Stimulated activated naive B cell treated with anti-CD40 and anti-IgM and Interleukin-4, amounts not matched to agents 10 μg/mL and 1 μg/mL and 100 μg/mL, for 72 hours (primary cell): ENCODE data around the gene PANX2.
A peak's percentile ranks its signal among the peaks of the same experiment; 100 is the strongest.
"Not testable (repeated sequence)": the region's sequence is repeated elsewhere in the genome, so short reads cannot be mapped to it uniquely, and the experiment has no call there.

Experiments
- ATAC-seq, 2 donors: fragments of 150-1000 bp; cut with Tn5 transposase; replicated peaks; 2 replicates each; pipeline ENCODE4 v1.10.0; 2021; ENCODE audit warnings: moderate library complexity in 1 of 2
- DNase-seq: peaks from one replicate; pipeline ENCODE4 v3.0.0; 2021
- H3K27ac Mint-ChIP-seq: one replicate; pipeline ENCODE4 v1.8.0; 2022; ENCODE audit warnings: mild to moderate bottlenecking, mixed read lengths
- H3K27me3 Mint-ChIP-seq, 2 donors: one replicate each; pipeline ENCODE4 v1.8.0; 2022; ENCODE audit warnings: mixed read lengths in 2 of 2
- H3K36me3 Mint-ChIP-seq, 2 donors: one replicate each; pipeline ENCODE4 v1.8.0; 2022; ENCODE audit warnings: mixed read lengths in 2 of 2, mild to moderate bottlenecking in 1 of 2
- H3K4me1 Mint-ChIP-seq, 2 donors: one replicate each; pipeline ENCODE4 v1.8.0; 2022; ENCODE audit warnings: mixed read lengths in 2 of 2, mild to moderate bottlenecking in 1 of 2
- H3K4me3 Mint-ChIP-seq, 2 donors: one replicate each; pipeline ENCODE4 v1.8.0; 2022; ENCODE audit warnings: mild to moderate bottlenecking in 2 of 2, mixed read lengths in 2 of 2, moderate library complexity in 1 of 2
- H3K9me3 Mint-ChIP-seq, 2 donors: one replicate each; pipeline ENCODE4 v1.8.0; 2022; ENCODE audit warnings: mixed read lengths in 2 of 2, mild to moderate bottlenecking in 1 of 2

Gene PANX2, protein sequence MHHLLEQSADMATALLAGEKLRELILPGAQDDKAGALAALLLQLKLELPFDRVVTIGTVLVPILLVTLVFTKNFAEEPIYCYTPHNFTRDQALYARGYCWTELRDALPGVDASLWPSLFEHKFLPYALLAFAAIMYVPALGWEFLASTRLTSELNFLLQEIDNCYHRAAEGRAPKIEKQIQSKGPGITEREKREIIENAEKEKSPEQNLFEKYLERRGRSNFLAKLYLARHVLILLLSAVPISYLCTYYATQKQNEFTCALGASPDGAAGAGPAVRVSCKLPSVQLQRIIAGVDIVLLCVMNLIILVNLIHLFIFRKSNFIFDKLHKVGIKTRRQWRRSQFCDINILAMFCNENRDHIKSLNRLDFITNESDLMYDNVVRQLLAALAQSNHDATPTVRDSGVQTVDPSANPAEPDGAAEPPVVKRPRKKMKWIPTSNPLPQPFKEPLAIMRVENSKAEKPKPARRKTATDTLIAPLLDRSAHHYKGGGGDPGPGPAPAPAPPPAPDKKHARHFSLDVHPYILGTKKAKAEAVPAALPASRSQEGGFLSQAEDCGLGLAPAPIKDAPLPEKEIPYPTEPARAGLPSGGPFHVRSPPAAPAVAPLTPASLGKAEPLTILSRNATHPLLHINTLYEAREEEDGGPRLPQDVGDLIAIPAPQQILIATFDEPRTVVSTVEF

DNA sequence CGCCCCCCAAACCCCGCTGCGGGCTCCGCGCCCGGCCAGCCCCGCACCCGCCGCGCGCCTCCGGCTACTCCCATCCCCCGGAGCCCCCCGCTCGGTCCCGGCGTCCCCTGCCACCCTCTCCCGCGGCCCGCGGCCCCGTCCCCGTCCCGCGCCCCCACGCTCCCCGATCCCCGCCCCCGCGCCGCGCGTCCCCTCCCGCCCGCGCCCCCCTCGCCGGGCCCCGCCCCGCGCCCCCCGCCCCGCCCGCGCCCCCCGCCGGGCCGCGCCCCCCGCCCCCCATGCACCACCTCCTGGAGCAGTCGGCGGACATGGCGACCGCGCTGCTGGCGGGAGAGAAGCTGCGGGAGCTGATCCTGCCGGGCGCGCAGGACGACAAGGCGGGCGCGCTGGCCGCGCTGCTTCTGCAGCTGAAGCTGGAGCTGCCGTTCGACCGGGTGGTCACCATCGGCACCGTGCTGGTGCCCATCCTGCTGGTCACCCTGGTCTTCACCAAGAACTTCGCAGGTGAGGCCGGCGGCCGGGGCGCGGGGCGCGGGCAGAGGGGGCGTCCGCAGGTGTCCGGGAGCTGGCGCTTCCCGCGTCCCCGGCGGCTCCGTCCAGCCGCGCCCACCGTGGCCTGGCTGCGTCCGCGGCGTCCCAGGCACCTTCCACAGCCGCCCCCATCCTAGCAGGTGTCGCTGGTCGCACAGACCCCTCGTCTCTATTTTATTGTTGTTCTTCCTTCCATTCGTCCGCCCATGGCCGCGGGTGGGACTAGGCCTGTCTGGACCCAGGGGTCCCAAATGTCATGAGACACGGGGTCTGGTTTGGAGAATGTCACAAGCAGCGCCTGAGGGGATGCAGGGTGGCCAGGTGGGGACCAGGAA lies at the start of gene PANX2:
Gene PANX2, plus strand, starts transcription at position 279 of the 866 bp plus-strand sequence. Its CDS starts 0 bp downstream, at position 279.
- peak within 1 kb of the TSS; percentile 85 to 87 for H3K4me3 Mint-ChIP-seq
- peaks cover 19 to 23% of the 10 kb centered on the region in 2 donors for H3K27me3 Mint-ChIP-seq
- H3K27ac Mint-ChIP-seq, result peak within 1 kb of the TSS; percentile 92
- ATAC-seq (peak in 1 of 2 donors; percentile 8), DNase-seq (no peak)
- peaks cover 33 to 51% of the 10 kb centered on the region in 2 donors for H3K4me1 Mint-ChIP-seq
- H3K36me3 Mint-ChIP-seq, result no peaks in the 10 kb centered on the region
- no peaks in the 10 kb centered on the region for H3K9me3 Mint-ChIP-seq

DNA sequence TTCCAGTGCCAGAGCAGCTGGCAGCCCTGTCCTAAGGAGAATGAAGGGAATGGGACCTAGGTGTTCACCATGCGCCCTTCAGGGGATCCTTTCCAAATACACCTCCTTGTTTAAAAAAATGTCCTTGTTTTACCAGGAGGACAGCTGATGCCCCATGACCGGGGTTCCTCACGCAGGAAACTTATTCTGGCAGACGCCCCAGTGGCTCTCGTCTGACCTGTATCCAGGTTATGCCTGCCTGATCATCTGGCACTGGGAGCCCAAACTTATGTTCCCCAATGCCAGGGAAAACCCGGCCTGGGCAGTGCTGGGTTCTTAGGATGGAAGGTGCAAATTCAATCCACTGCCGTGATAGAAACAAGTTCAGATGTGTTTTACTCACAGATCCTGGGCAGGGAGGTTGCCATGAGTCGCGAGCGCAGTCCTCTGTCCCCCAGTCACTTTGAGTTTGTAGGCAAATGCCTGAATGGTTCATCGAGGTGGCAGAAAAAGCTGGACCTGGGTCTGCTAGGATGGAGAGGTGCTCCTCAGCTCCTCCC lies 49.3 kb upstream of the PANX2 start:
- no peaks in the 10 kb centered on the region for H3K4me1 Mint-ChIP-seq
- H3K27ac Mint-ChIP-seq, result no peak overlapping the region
- peaks cover 0 to 8% of the 10 kb centered on the region in 2 donors for H3K36me3 Mint-ChIP-seq
- peaks cover 9 to 10% of the 10 kb centered on the region in 2 donors for H3K9me3 Mint-ChIP-seq
- peaks cover 13 to 30% of the 10 kb centered on the region in 2 donors for H3K27me3 Mint-ChIP-seq
- no peak for ATAC-seq
- no peak overlapping the region for H3K4me3 Mint-ChIP-seq
- DNase-seq, result no peak

DNA sequence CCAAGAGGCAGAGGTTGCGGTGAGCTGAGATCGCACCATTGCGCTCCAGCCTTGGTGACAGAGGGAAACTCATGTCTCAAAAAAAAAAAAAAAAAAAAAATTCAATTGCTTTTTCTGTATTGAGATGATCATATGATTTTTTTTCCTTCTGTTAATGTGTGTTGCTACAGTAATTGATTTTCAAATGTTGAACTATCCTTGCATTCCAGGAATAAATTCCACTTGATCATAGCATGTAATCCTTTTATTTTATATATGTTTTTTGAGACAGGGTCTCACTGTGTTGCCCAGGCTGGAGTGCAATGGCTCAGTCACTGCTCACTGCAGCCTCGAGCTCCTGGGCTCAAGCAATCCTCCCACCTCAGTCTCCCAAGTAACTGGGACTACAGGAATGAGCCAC lies 47.4 kb upstream of the PANX2 start:
- H3K27me3 Mint-ChIP-seq, result peaks cover 6 to 35% of the 10 kb centered on the region in 2 donors
- H3K9me3 Mint-ChIP-seq, result peaks cover 9 to 10% of the 10 kb centered on the region in 2 donors
- no peak for ATAC-seq
- H3K27ac Mint-ChIP-seq, result no peak overlapping the region
- H3K36me3 Mint-ChIP-seq, result peaks cover 0 to 8% of the 10 kb centered on the region in 2 donors
- no peaks in the 10 kb centered on the region for H3K4me1 Mint-ChIP-seq
- no peak for DNase-seq
- no peak overlapping the region for H3K4me3 Mint-ChIP-seq

DNA sequence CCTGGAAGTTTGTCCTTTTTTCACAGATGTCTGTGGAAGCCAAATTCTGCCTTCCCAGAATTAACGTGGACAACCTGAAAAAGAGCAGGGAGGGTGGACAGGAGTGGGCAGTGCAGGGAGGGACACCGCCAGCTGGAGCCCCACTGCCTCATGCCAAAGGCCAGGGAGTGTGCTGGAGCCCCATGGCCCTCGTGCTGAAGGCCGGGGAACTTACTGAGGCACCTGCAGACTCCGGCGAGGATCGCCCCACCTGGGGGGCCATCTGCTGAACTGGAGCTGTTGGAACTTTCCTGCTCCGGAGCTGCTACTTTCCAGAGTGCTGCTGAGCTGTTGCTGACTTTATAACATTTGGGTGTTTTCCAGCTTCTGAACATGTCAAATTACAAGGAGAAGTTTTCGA lies 45.5 kb upstream of the PANX2 start:
- Mint-ChIP-seq H3K9me3 (peaks cover 9 to 10% of the 10 kb centered on the region in 2 donors), H3K27ac (no peak overlapping the region), H3K4me1 (no peaks in the 10 kb centered on the region), H3K27me3 (peaks cover 10 to 43% of the 10 kb centered on the region in 2 donors), H3K36me3 (peaks cover 0 to 8% of the 10 kb centered on the region in 2 donors), H3K4me3 (no peak overlapping the region)
- ATAC-seq (no peak), DNase-seq (no peak)

DNA sequence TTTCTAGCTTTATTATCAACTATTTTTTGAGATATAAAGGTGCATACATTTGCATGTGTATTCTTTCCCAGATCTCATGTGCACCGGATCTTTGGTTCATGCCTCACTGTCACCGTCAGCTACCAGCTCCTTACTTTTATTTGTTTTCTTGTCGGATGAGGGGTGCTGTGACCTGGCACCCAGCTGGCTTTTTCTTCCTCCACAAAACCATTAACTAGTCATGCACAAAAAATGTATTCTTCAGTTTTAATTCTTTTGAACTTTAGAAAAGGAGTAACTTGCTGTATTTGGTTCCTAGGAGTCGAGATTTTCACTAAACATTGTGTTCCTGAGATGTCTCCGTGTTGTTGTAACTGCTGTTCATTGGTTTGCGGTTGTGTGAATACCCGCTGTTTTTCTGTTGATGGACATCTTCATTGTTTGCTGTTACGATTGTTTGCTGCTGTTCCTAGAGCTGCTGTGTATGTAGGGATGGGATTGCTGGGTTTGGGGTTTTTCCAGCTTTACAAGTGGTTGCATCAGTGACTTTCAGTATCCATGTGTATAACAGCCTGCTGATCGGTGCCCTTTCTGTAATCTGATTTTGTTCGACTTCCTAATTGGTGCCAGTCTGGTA lies 41.3 kb upstream of the PANX2 start:
- Mint-ChIP-seq H3K36me3 (peaks cover 0 to 5% of the 10 kb centered on the region in 2 donors), H3K9me3 (peaks cover 3% of the 10 kb centered on the region in 2 donors), H3K4me3 (no peak overlapping the region), H3K4me1 (no peaks in the 10 kb centered on the region), H3K27me3 (peaks cover 20 to 38% of the 10 kb centered on the region in 2 donors), H3K27ac (no peak overlapping the region)
- ATAC-seq, result no peak
- no peak for DNase-seq

DNA sequence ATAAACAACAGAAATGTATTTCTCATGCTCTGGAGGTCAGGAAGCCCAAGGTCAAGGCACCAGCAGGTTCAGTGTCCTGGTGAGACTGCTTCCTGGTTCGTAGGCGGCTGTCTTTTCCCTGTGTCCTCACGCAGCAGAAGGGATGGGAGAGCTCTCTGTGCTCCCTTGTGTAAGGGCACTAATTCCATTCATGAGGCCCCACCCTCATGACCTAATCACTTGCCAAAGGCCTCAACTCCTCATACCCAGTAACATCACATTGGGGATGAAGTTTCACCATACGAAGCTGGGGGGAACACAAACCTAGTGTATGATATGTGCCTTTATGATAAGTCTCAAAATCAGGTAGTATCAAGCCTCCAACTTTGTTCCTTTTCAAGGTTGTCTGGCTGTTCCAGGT lies 38.6 kb upstream of the PANX2 start:
- Mint-ChIP-seq H3K4me3 (no peak overlapping the region), H3K36me3 (no peaks in the 10 kb centered on the region), H3K27me3 (peaks cover 25 to 27% of the 10 kb centered on the region in 2 donors), H3K4me1 (no peaks in the 10 kb centered on the region), H3K27ac (no peak overlapping the region), H3K9me3 (no peaks in the 10 kb centered on the region)
- ATAC-seq, result no peak
- DNase-seq, result no peak

DNA sequence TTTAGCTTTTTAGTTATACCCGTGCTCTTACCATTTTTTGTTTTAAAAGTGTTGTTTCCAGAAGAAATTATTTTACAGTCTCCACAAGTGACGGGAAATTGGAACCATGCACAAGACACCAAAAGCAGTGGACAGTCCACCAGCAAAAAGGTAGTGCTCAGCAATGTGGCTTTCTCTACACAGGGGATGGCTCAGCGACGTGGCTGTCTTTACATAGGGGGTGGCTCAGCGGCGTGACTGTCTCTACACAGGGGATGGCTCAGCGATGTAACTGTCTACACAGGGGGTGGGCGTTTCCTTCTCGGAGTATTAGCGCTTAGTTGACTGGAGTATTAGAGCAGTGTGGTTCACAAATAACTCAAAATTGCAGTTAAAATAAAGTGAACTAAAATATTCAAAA lies 36.0 kb upstream of the PANX2 start:
- no peak overlapping the region for H3K27ac Mint-ChIP-seq
- H3K9me3 Mint-ChIP-seq, result no peaks in the 10 kb centered on the region
- ATAC-seq, result no peak
- H3K4me3 Mint-ChIP-seq, result no peak overlapping the region
- H3K4me1 Mint-ChIP-seq, result no peaks in the 10 kb centered on the region
- H3K36me3 Mint-ChIP-seq, result no peaks in the 10 kb centered on the region
- no peak for DNase-seq
- H3K27me3 Mint-ChIP-seq, result peaks cover 17 to 20% of the 10 kb centered on the region in 2 donors

DNA sequence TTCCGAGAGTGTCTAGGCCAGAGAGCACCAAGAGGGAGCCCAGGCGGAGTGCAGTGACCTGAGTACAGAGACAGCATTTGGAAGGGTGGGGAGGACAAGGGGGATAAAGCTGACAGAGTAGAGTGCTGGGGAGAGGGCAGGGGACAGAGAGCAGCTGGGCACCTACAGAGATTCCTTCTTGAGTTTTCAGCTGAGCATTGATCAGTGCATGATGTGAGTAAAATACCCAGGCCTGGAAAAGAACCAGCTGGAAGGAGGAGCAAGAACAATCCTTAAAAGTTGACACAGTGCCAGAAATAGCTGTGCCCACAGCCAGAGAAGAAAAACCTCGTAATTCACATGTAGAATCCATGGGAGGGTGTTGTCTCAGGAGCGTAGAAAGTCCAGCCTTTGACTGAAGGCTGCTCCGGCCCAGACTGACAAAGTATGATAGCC lies 33.9 kb upstream of the PANX2 start:
- Mint-ChIP-seq H3K36me3 (no peaks in the 10 kb centered on the region), H3K4me1 (peaks cover 0 to 5% of the 10 kb centered on the region in 2 donors), H3K9me3 (no peaks in the 10 kb centered on the region), H3K27ac (no peak overlapping the region), H3K27me3 (peaks cover 5 to 13% of the 10 kb centered on the region in 2 donors), H3K4me3 (no peak overlapping the region)
- DNase-seq (no peak), ATAC-seq (no peak)

DNA sequence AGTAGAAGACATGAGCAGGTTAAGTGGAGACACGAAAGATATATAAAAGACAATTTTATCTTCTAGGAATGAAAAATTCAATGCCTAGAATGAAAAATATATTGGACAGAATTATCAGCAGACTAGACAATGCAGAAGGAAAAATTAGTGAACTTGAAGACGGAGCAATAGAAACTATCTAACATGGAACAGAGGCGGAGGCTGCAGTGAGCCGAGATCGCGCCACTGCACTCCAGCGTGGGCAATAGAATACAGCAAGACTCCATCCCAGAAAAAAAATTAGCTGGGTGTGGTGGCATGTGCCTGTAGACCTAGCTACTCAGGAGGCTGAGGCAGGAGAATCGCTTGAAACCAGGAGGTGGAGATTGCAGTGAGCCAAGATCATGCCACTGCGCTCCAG lies 33.3 kb upstream of the PANX2 start:
- H3K36me3 Mint-ChIP-seq, H3K4me3 Mint-ChIP-seq, H3K27ac Mint-ChIP-seq, DNase-seq, H3K4me1 Mint-ChIP-seq, H3K9me3 Mint-ChIP-seq, ATAC-seq, H3K27me3 Mint-ChIP-seq: not testable (repeated sequence)

DNA sequence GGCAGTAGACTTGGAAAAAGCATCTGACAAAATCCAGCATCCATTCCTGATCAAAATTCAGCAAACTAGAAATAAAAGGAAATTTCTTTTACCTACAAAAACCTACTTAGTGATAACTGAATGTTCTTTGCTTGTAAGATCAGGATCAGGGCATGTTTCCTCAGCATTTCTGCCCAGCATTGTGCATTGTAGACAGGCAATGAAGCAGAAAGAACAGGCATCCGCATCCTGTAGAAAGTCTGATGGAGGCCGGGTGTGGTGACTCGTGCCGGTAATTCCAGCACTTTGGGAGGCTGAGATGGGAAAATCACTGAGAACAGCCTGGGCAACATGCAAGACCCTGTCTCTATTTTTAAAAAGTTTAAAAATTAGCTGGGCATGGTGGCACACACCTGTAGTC lies 32.5 kb upstream of the PANX2 start:
- ATAC-seq, result no peak

DNA sequence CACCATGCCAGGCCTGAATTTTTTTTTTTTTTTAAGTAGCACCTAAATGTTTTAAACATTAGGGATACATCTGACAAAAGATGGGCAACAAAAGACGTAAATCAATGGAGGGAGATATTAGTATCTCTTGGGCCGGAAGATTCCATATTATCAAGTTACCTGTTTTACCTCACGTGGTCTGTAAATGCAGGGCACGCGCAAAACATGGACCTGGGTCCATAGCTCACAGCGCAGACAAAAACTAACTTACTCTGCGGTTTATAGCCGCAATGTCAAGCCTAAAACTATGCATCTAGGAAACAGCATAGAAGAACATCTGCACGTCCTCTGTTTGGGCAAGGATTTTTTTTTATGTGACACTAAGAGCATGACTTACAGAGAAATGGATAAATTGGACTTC lies 31.5 kb upstream of the PANX2 start:
- Mint-ChIP-seq H3K27ac (no peak overlapping the region), H3K27me3 (peaks cover 5 to 10% of the 10 kb centered on the region in 2 donors), H3K9me3 (no peaks in the 10 kb centered on the region), H3K4me3 (no peak overlapping the region), H3K36me3 (no peaks in the 10 kb centered on the region), H3K4me1 (peaks cover 0 to 5% of the 10 kb centered on the region in 2 donors)
- DNase-seq (no peak), ATAC-seq (no peak)

More for the DNA sequence above, 32.5 kb upstream of the PANX2 start:
- Mint-ChIP-seq H3K27me3 (peaks cover 5 to 10% of the 10 kb centered on the region in 2 donors), H3K4me3 (no peak overlapping the region), H3K27ac (no peak overlapping the region), H3K4me1 (peaks cover 0 to 5% of the 10 kb centered on the region in 2 donors), H3K9me3 (no peaks in the 10 kb centered on the region), H3K36me3 (no peaks in the 10 kb centered on the region)
- DNase-seq, result no peak

DNA sequence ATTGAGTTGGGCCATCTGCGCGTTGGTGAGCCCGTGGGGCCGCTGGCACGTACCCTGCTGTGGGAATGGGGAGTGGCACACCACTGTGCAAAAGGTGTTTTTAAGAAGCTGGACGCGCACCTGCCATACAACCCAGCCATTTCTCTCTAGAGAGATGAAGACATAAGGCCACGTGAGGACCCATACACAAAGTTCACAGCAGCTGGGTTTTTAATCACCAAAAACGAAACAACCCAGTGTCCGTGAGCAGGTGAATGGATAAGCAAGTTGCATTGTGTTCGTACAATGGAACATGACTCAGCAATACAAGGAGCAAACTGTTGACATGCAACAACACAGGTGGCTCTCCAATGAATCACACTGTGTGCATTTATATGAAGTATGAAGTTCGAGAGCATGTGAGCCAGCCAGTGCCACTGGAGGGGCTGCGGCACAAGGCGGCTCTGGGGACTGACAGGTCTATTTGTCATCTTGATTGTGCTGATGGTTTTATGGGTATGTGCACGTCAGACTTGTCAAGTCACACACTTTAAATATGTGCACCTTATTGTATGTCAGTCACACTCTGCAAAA lies 30.6 kb upstream of the PANX2 start:
- Mint-ChIP-seq H3K4me1 (peaks cover 0 to 5% of the 10 kb centered on the region in 2 donors), H3K4me3 (no peak overlapping the region), H3K27ac (peak overlapping the region; percentile 20), H3K36me3 (no peaks in the 10 kb centered on the region), H3K9me3 (no peaks in the 10 kb centered on the region), H3K27me3 (peaks cover 5 to 10% of the 10 kb centered on the region in 2 donors)
- DNase-seq, result no peak
- ATAC-seq, result peak; percentile 41 to 67

DNA sequence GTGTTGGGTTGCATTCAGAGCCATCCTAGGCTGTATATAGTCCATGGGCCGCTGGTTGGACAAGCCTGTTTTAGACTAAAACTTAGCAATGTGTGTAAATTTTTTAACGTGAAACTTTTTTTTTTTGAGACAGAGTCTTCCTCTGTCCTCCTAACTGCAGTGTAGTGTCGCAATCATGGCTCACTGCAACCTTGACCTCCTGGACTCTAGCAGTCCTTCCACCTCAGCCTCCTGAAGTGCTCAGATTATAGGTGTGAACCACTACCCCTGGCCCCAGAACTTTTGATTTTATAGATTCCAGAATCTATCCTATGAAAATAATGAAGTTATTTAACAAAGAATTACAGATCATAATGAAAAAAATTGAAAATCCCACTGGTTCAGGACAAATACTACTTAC lies 29.9 kb upstream of the PANX2 start:
- no peak for DNase-seq
- peaks cover 0 to 5% of the 10 kb centered on the region in 2 donors for H3K4me1 Mint-ChIP-seq

More for the DNA sequence above, 29.9 kb upstream of the PANX2 start:
- Mint-ChIP-seq H3K9me3 (no peaks in the 10 kb centered on the region), H3K36me3 (no peaks in the 10 kb centered on the region), H3K4me3 (no peak overlapping the region), H3K27me3 (peaks cover 9 to 11% of the 10 kb centered on the region in 2 donors), H3K27ac (no peak overlapping the region)
- ATAC-seq, result no peak
